Omental fat pad (tissue), 4 donors: ENCODE results near the gene SSBP3. TPM values are rescaled to one million over a fixed set of nuclear protein-coding genes. Genes with fewer than 3 reads are reported as not detected.

Source experiments
- ATAC-seq: fragments of 150-250 bp; one replicate; pipeline ENCODE4 v1.9.1; 2016; ENCODE audit warnings: mild to moderate bottlenecking, moderate library complexity; ENCODE audit not compliant: low FRiP score
- DNase-seq: peaks from one replicate; pipeline ENCODE4 v3.0.0-alpha.2; 2019; ENCODE audit warnings: low spot score
- CTCF ChIP-seq, 3 donors: fragments of 450-650 bp; IDR thresholded peaks; one replicate each; pipeline ENCODE4 v1.5.1; 2016 to 2017; ENCODE audit warnings: antibody characterized with exemption in 3 of 3, mild to moderate bottlenecking in 3 of 3, moderate library complexity in 2 of 3
- total RNA-seq, 4 donors: library from RNA; depleted of rRNA; stranded (reverse); fragments of >200 nt; gene quantifications; one replicate each; pipeline ENCODE4 v1.1.0, GENCODE V29; 2016

SSBP3 gene
- total RNA-seq, 4 donors from 2014 or later: 21.0 to 32.6 (median 22.9) TPM

GRCh38 chr1:54310439-54311328 is 95.5 kb downstream of the SSBP3 start:
- DNase-seq (no peak), ATAC-seq (no peak)
- TF ChIP-seq CTCF (IDR thresholded peaks at IDR 0.05): no peak

GRCh38 chr1:54309631-54310366 is 96.4 kb downstream of the SSBP3 start:
- DNase-seq (no peak), ATAC-seq (no peak)
- no peak for TF ChIP-seq CTCF (IDR thresholded peaks at IDR 0.05)

DNA sequence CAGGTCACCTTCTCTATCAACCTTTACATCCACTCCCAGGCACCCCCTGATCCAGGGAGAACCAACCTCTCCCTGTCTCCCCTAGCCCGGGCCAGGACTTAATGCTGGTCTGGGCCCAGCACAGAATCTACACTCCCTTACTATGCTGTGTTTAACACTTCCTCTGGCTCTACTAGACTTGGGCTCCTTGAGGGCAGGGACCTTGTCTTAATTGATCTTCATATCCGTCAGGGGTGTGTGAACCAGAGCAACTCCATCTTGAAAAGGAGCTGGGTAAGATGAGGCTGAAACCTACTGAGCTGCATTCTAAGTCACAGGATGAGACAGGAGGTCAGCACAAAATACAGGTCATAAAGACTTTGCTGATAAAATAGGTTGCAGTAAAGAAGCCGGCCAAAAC is 98.9 kb downstream of the SSBP3 start:
- no peak for DNase-seq
- no peak for ATAC-seq
- no peak for TF ChIP-seq CTCF (IDR thresholded peaks at IDR 0.05)

DNA sequence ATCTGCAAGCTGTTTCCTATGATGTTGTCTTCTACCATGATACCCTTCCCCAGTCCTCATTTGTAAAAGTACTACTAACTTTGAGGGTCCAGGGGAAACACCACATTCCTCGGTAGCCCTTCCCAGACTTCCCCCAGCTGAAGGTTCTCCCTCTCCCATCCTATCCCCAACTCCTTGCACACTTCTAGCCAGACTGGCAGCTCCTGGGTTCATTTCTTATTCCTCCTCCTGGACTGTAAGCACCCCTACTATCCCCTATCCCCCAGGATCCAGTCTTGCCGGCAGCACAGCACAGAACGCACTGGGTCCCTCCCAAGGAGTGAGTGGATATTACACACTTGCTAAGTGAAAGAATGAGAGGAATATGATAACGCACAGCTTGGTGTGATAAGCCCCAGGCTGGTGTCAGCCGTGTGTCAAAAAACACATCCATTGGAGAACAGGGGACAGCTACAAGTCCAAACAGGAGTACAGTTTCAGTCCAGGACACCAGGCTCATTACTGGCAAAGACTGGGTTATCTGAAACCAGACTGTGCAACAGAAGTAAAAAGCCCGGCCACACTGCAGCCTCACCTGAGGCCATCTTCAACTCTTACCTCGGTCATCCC is 100.2 kb downstream of the SSBP3 start:
- DNase-seq (no peak), ATAC-seq (no peak)
- TF ChIP-seq CTCF (IDR thresholded peaks at IDR 0.05): no peak

- no peak for TF ChIP-seq CTCF (IDR thresholded peaks at IDR 0.05)
- ATAC-seq: no peak
- no peak for DNase-seq
Measured at GRCh38 chr1:54304518-54304917, 101.7 kb downstream of the SSBP3 start.

DNA sequence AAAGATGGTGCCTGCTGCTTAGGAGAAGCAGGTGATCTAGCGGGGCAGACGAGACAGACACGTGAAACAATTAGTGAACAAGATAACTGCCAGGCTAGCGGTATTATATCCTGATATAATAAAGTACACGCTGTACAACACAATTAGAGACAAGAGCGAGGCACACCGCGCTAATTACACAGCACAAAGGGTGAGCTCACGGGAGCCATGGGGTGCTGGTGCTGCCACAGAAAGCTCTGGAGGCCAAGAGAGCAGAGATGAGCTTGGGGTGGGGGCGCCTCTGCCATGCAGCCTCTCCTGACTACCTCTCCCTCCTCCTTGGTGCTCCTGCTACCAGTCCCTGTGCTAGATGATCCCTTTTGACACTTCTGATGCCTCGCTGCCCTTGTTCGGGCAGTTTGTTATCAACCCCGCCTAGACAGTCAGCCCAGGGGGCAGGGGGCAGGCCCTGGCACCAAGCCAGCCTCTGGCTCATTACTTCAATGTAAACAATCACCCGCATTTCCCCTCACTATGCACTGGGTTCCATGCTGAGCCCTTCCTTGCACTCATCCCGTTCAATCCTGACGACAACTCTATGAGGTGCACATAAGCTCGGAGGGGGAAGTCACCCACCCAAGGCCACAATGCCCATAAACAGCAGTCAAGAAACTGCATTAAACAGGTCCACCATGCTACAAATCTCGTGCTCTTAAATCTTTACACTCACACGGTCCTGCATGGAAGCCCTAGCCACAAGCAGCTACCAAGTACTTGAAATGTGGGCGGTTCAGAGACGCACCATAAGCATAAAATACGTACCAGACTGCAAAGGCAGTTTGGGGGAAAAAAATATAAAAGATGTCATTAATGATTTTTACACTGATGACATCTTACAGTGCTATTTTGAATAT is 103.0 kb downstream of the SSBP3 start:
- DNase-seq (no peak), ATAC-seq (no peak)
- no peak for TF ChIP-seq CTCF (IDR thresholded peaks at IDR 0.05)
